ENCODE results near the gene TDP1.

DNA sequence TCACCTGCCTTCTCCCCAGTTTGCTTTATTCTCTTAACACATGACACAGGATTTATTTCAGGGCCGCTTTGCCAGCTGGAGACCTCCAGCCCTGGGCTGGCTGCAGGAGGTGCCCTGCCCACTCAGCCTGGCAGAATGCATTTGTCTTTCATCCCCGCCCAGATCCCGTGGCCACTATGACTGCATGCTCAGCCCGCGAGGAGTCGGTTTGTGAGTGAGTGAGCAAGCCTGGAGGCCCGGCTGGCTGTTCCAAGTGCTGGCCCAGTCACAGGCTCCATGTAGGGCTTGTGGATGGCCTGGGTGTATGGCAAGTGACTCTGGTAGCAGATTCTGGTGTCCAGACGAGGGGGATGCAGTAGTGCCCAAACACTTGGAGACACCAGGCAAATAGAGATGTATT lies 2.1 kb downstream of the TDP1 start:
- TF ChIP-seq, protein P1, sequence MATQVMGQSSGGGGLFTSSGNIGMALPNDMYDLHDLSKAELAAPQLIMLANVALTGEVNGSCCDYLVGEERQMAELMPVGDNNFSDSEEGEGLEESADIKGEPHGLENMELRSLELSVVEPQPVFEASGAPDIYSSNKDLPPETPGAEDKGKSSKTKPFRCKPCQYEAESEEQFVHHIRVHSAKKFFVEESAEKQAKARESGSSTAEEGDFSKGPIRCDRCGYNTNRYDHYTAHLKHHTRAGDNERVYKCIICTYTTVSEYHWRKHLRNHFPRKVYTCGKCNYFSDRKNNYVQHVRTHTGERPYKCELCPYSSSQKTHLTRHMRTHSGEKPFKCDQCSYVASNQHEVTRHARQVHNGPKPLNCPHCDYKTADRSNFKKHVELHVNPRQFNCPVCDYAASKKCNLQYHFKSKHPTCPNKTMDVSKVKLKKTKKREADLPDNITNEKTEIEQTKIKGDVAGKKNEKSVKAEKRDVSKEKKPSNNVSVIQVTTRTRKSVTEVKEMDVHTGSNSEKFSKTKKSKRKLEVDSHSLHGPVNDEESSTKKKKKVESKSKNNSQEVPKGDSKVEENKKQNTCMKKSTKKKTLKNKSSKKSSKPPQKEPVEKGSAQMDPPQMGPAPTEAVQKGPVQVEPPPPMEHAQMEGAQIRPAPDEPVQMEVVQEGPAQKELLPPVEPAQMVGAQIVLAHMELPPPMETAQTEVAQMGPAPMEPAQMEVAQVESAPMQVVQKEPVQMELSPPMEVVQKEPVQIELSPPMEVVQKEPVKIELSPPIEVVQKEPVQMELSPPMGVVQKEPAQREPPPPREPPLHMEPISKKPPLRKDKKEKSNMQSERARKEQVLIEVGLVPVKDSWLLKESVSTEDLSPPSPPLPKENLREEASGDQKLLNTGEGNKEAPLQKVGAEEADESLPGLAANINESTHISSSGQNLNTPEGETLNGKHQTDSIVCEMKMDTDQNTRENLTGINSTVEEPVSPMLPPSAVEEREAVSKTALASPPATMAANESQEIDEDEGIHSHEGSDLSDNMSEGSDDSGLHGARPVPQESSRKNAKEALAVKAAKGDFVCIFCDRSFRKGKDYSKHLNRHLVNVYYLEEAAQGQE (IDR thresholded peaks at IDR 0.05; ENCODE audit: insufficient read depth in 1 of 2, low read depth in 2 of 2, low read length in 2 of 2), result no peak
- TF ChIP-seq POLR2AphosphoS5 (IDR thresholded peaks at IDR 0.05; ENCODE audit: low read depth, low read length), result no peak
- TF ChIP-seq SIN3A (IDR thresholded peaks at IDR 0.05; ENCODE audit: borderline replicate concordance, insufficient read depth, low read length), result no peak
- TF ChIP-seq TAF1 (IDR thresholded peaks at IDR 0.05; ENCODE audit: borderline replicate concordance, insufficient read depth, low read length), result no peak
- TF ChIP-seq FOXP2 (optimal IDR thresholded peaks at IDR 0.05; ENCODE audit: borderline replicate concordance, extremely low read depth, extremely low read length, insufficient read depth), result no peak

Data from PFSK-1 (cell line).